Measurements from ENCODE around the gene CDYL2.
A peak's percentile ranks its signal among the peaks of the same experiment; 100 is the strongest.

The CDYL2 gene

GRCh38 chr16:80680839-80681238, 123.6 kb downstream of the CDYL2 start:
- Histone ChIP-seq H3K27me3 (no peaks in the 10 kb centered on the region), H4K20me1 (peaks cover 0 to 80% (median 23%) of the 10 kb centered on the region in 11 experiments; a peak in 14 of 22 replicates), H3K4me2 (peak overlapping the region in 1 of 11 experiments; percentile 9; a peak in 1 of 22 replicates), H3K9me3 (replicated peaks in 1 of 11) (peaks cover 12 to 29% (median 23%) of the 10 kb centered on the region in 11 experiments), H3K36me3 (peaks cover 26 to 68% (median 49%) of the 10 kb centered on the region in 11 experiments), H3K4me3 (no peak overlapping the region), H3K4me1 (peaks cover 15 to 33% (median 16%) of the 10 kb centered on the region in 10 experiments), H3K27ac (no peak overlapping the region), H3K9ac (no peak overlapping the region)
- no peak for TF ChIP-seq Cebpa-rat (IDR thresholded peaks at IDR 0.05)

- Histone ChIP-seq H3K9me3 (replicated peaks in 1 of 11) (peaks cover 12 to 27% (median 21%) of the 10 kb centered on the region in 11 experiments), H3K4me1 (peaks cover 18 to 41% (median 22%) of the 10 kb centered on the region in 10 experiments), H3K9ac (no peak overlapping the region), H3K4me2 (no peak overlapping the region), H3K4me3 (no peak overlapping the region), H3K27ac (no peak overlapping the region), H3K36me3 (peaks cover 24 to 63% (median 46%) of the 10 kb centered on the region in 11 experiments), H4K20me1 (peaks cover 0 to 80% (median 23%) of the 10 kb centered on the region in 11 experiments; a peak in 14 of 22 replicates), H3K27me3 (no peaks in the 10 kb centered on the region)
- TF ChIP-seq Cebpa-rat (IDR thresholded peaks at IDR 0.05) = no peak
Observed at GRCh38 chr16:80680046-80680445, 124.4 kb downstream of the CDYL2 start.

GRCh38 chr16:80674884-80675283, 129.5 kb downstream of the CDYL2 start:
- Histone ChIP-seq H3K27ac (no peak overlapping the region), H3K9ac (no peak overlapping the region), H3K9me3 (replicated peaks in 1 of 11) (peaks cover 20 to 23% (median 22%) of the 10 kb centered on the region in 11 experiments), H3K4me1 (peaks cover 38 to 74% (median 44%) of the 10 kb centered on the region in 10 experiments), H3K27me3 (no peaks in the 10 kb centered on the region), H4K20me1 (peaks cover 0 to 50% (median 10%) of the 10 kb centered on the region in 11 experiments; a peak in 11 of 22 replicates), H3K4me3 (no peak overlapping the region), H3K4me2 (peak overlapping the region in 4 of 11 experiments; percentile 83 to 91 (median 87); a peak in 5 of 22 replicates), H3K36me3 (peaks cover 7 to 47% (median 22%) of the 10 kb centered on the region in 11 experiments; a peak in 20 of 22 replicates)
- no peak for TF ChIP-seq Cebpa-rat (IDR thresholded peaks at IDR 0.05)

GRCh38 chr16:80672379-80672778, 132.0 kb downstream of the CDYL2 start:
- Histone ChIP-seq H3K9me3 (replicated peaks in 1 of 11) (peaks cover 14 to 33% (median 22%) of the 10 kb centered on the region in 11 experiments; a peak in 20 of 22 replicates), H4K20me1 (peaks cover 0 to 45% (median 14%) of the 10 kb centered on the region in 11 experiments; a peak in 11 of 22 replicates), H3K9ac (no peak overlapping the region), H3K4me1 (peaks cover 39 to 83% (median 47%) of the 10 kb centered on the region in 10 experiments), H3K4me2 (peak overlapping the region in 3 of 11 experiments; percentile 66 to 75 (median 70); a peak in 6 of 22 replicates), H3K36me3 (peaks cover 0 to 62% (median 22%) of the 10 kb centered on the region in 11 experiments; a peak in 16 of 22 replicates), H3K4me3 (no peak overlapping the region), H3K27ac (peak overlapping the region in 1 of 11 experiments; percentile 78; a peak in 1 of 22 replicates), H3K27me3 (no peaks in the 10 kb centered on the region)
- no peak for TF ChIP-seq Cebpa-rat (IDR thresholded peaks at IDR 0.05)

GRCh38 chr16:80671281-80671849, 133.0 kb downstream of the CDYL2 start:
- Histone ChIP-seq H3K9me3 (replicated peaks in 1 of 11) (peaks cover 14 to 39% (median 22%) of the 10 kb centered on the region in 11 experiments; a peak in 20 of 22 replicates), H3K4me2 (peak overlapping the region; percentile 29 to 75 (median 54); a peak in 20 of 22 replicates), H3K36me3 (peaks cover 0 to 72% (median 22%) of the 10 kb centered on the region in 11 experiments; a peak in 16 of 22 replicates), H3K4me1 (peaks cover 29 to 81% (median 37%) of the 10 kb centered on the region in 10 experiments), H4K20me1 (peaks cover 0 to 50% (median 8%) of the 10 kb centered on the region in 11 experiments; a peak in 11 of 22 replicates), H3K27me3 (no peaks in the 10 kb centered on the region), H3K4me3 (peak overlapping the region in 3 of 10 experiments; percentile 1 to 15 (median 4); a peak in 3 of 20 replicates), H3K9ac (peak overlapping the region in 1 of 11 experiments; percentile 4; a peak in 1 of 22 replicates), H3K27ac (peak overlapping the region in 10 of 11 experiments; percentile 26 to 78 (median 64); a peak in 15 of 22 replicates)
- no peak for TF ChIP-seq Cebpa-rat (IDR thresholded peaks at IDR 0.05)

- Histone ChIP-seq H4K20me1 (peaks cover 0 to 53% (median 8%) of the 10 kb centered on the region in 11 experiments; a peak in 10 of 22 replicates), H3K9ac (peak overlapping the region in 3 of 11 experiments; percentile 13 to 42 (median 36); a peak in 1 of 22 replicates), H3K27me3 (no peaks in the 10 kb centered on the region), H3K4me1 (peaks cover 20 to 81% (median 28%) of the 10 kb centered on the region in 10 experiments), H3K36me3 (peaks cover 0 to 81% (median 22%) of the 10 kb centered on the region in 11 experiments; a peak in 15 of 22 replicates), H3K9me3 (replicated peaks in 1 of 11) (peaks cover 14 to 48% (median 22%) of the 10 kb centered on the region in 11 experiments; a peak in 20 of 22 replicates), H3K27ac (peak overlapping the region; percentile 26 to 78 (median 63); a peak in 21 of 22 replicates), H3K4me2 (peak overlapping the region; percentile 14 to 75 (median 54); a peak in 20 of 22 replicates), H3K4me3 (peak overlapping the region in 3 of 10 experiments; percentile 4 to 16 (median 15); a peak in 2 of 20 replicates)
- no peak for TF ChIP-seq Cebpa-rat (IDR thresholded peaks at IDR 0.05)
Observed at GRCh38 chr16:80670170-80670865, 134.1 kb downstream of the CDYL2 start.

- Histone ChIP-seq H3K27me3 (no peaks in the 10 kb centered on the region), H3K4me1 (peaks cover 20 to 81% (median 26%) of the 10 kb centered on the region in 10 experiments), H3K9ac (0 out of 22 replicates have a peak overlapping the region, but pooled peaks of 2 of the 11 experiments have one; percentile 36 to 42), H3K36me3 (peaks cover 0 to 75% (median 18%) of the 10 kb centered on the region in 11 experiments; a peak in 15 of 22 replicates), H3K9me3 (replicated peaks in 1 of 11) (peaks cover 14 to 48% (median 22%) of the 10 kb centered on the region in 11 experiments; a peak in 20 of 22 replicates), H3K4me2 (peak overlapping the region in 9 of 11 experiments; percentile 14 to 75 (median 55); a peak in 14 of 22 replicates), H3K4me3 (0 out of 20 replicates have a peak overlapping the region, but pooled peaks of 2 of the 10 experiments have one; percentile 5 to 15), H3K27ac (peak overlapping the region in 10 of 11 experiments; percentile 17 to 78 (median 60); a peak in 17 of 22 replicates), H4K20me1 (peaks cover 0 to 50% (median 8%) of the 10 kb centered on the region in 11 experiments; a peak in 10 of 22 replicates)
- no peak for TF ChIP-seq Cebpa-rat (IDR thresholded peaks at IDR 0.05)
Observed at GRCh38 chr16:80669673-80670072, 134.7 kb downstream of the CDYL2 start.

GRCh38 chr16:80667925-80668324, 136.5 kb downstream of the CDYL2 start:
- no peak overlapping the region for H3K4me3 ChIP-seq
- peaks cover 0 to 71% (median 9%) of the 10 kb centered on the region in 11 experiments; a peak in 13 of 22 replicates for H3K36me3 ChIP-seq
- H3K4me1 ChIP-seq = peaks cover 20 to 80% (median 26%) of the 10 kb centered on the region in 10 experiments
- no peak overlapping the region for H3K9ac ChIP-seq
- TF ChIP-seq Cebpa-rat (IDR thresholded peaks at IDR 0.05) = no peak
- H3K4me2 ChIP-seq = no peak overlapping the region
- H3K27ac ChIP-seq = no peak overlapping the region
- peaks cover 0 to 35% (median 6%) of the 10 kb centered on the region in 11 experiments; a peak in 8 of 22 replicates for H4K20me1 ChIP-seq
- peaks cover 14 to 48% (median 22%) of the 10 kb centered on the region in 11 experiments; a peak in 20 of 22 replicates for H3K9me3 ChIP-seq (replicated peaks in 1 of 11)
- H3K27me3 ChIP-seq = no peaks in the 10 kb centered on the region
